Suppressor macrophage treated with lipopolysaccharide for 4 hours (primary cell): Measurements from ENCODE around the gene KIF3B.
"Not testable (repeated sequence)": the region's sequence is repeated elsewhere in the genome, so short reads cannot be mapped to it uniquely, and the experiment has no call there.

Experiments used
- DNase-seq: peaks from one replicate; pipeline ENCODE4 v3.0.0-alpha.2; 2020

Gene KIF3B

DNA sequence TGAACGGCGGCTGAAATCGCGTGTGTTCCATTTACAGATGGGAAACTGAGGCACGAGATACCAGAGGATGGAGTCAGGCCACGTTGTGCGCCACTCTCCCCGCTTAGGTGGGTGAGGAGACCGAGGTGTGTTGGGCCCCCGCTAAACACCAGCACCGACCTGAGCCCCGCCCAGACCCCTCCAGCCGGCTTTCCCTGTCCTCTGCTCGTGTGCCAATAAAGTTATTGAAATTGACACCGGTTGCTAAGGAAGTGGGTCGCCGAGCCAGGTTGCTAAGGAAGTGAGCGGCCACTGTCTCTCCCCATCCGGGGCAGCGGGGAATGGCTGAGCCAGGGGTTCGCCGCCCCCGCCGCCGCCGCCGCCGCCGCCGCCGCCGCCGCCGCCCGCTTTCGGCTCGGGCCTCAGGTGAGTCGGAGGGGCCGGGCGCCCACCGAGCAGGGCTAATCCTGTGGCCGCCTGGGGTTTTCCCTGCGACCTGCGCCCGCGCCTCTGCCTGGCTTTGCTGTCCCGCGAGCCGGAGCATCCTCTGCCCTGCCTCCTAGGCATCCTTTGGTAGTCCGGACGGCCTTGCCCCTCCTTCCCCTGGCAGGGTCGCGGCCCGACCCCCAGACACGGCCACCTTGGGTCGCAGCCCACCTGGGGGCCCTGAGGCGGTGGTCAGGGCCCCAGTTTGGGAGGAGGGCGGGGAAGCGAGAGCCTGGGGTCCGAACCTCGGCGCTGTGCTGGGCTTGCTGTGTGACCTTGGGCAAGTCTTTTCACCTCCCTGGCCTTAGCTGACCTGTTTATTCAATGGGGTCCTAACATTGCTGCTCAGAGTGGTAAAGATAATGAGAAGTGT is at the start of gene KIF3B:
TSS of gene KIF3B (plus strand) at position 291 of the 838 bp plus-strand sequence. CDS start 32,127 bp downstream, outside the sequence.
- DNase-seq: peak; percentile 91

DNA sequence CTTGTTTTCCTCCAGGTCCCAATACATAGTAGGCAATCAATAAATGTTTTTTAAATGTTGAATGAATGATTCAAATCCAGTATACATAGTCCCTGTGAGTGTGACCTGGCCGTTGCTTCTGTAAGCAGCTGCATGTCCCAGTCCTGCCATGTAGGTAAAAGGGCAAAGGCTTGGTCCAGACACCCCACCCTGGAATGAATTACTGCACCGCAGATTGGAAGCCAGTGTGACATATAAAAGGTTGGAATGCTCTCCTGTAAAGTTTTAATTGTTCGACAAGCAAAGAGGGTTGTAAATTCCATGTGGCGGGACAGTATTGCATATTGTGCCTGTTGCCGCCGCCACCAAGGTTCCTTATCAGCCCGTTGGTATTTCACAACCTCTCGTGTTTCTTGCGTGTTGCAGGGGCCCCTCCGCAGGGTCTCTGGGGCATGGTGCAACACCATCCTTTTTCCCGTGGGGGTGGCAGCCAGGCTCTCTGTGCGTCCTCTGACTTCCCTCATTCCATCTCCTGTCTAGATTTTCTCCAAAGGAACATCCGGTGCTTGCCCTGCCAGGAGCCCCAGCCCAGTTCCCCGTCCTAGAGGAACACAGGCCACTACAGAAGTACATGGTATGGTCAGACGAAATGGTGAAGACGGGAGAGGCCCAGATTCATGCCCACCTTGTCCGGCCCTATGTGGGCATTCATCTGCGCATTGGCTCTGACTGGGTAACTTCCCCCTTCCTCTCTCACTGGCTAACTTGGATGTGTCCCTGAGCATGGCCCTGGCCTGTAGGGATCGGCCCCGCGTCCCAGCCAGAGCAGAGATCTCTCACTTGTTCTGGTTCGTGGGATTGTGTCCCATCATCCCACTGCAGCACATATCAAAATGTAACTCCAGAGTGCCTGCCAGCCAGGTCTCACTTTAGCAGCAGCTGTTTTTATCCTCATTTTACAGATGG is 49.4 kb upstream of the KIF3B start:
- DNase-seq: peak; percentile 26

DNA sequence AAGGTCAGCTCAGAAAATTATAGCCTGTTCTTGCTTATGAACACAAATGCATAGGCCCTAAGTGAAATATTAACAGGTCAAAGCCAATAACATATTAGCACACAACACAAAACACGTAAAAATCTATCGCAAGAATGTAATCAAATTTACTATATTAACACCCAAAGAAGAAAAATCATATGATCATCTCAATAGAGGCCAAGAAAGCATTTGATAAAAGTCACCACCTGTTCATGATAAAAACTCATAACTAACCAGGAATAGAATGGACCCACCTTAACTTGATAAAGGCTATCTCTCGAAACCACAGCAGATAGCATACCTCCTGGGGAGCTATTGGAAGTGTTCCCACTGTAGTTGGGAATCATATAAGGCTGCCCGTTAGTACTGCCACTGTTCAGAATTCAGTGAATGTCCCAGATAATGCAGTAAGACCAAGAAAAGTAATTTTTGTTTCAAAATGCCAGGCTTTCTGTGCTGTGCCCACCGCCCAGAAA is 48.2 kb upstream of the KIF3B start:
- DNase-seq: no peak

DNA sequence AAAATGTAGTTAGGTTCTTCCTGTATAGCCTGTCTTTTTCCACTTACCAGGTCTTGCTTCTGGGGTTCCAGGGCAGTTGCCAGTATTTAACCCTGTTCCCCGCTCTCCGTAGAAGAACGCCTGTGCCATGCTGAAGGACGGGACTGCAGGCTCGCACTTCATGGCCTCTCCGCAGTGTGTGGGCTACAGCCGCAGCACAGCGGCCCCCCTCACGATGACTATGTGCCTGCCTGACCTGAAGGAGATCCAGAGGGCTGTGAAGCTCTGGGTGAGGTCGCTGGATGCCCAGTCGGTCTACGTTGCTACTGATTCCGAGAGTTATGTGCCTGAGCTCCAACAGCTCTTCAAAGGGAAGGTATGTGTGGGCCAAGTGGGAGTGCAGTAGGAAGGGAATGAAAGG is 46.7 kb upstream of the KIF3B start:
- no peak for DNase-seq

DNA sequence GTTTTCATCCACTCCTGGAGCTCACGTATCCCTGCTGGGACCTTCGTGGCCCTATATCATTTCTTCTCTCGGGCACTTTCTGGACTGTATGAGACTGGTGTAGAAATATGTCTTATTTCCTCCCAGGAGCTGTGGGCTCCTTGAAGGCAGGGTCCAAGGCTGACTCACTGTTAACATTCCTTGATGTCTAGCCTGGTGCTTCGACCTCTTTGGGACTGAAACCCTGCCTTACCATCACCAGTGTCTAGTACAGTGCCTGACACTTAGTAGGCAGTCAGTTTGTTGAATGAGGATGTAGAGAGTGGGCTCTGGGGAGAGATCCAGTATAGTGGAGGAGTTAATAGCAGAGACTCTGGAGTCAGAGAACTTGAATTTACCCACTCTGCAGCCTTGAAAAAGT is 46.2 kb upstream of the KIF3B start:
- no peak for DNase-seq

DNA sequence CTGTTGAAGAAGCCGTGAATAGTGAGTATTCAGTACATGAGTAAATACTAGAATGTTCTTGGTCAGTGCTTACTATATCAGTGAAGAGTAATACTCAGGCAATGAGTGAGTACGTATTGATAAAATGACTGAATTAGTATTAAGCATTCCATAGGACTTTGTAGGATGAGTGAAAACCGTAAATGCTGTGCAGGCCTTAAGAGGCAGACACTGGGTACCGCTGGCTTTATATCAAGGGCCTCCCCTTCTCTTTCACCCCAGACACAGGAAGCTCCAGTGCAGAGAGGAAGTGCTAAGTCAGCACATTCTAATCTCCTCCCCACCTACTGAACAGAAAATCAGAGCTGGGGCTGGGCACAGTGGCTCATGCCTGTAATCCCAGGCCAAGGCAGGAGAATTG is 45.6 kb upstream of the KIF3B start:
- peak; percentile 9 for DNase-seq

DNA sequence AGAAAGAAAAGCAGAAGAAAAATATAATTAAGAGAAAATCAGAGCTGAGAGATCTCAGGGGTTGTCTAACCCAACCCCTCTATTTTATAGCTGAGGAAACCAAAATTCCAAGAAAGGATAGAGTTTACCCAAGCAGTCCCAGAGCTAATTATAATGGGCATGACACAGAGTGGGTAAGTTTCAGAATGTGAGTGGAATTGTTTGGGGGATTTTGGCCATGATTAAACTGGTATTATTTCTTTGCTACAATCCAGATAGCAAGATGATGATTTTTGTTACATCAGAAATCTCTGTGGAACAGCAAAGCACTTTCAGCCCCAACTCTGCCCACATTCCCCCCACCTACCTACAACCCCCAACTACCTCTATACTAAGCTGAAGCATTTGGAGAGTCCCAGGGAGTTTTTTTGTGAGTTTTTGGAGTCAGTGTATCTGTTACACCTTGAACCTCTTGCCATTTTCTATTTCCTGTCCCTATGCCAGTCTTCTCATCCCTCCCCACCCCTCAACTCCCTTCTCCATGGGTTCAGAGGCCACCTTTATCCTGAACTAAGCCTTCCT is 45.0 kb upstream of the KIF3B start:
- DNase-seq: no peak

DNA sequence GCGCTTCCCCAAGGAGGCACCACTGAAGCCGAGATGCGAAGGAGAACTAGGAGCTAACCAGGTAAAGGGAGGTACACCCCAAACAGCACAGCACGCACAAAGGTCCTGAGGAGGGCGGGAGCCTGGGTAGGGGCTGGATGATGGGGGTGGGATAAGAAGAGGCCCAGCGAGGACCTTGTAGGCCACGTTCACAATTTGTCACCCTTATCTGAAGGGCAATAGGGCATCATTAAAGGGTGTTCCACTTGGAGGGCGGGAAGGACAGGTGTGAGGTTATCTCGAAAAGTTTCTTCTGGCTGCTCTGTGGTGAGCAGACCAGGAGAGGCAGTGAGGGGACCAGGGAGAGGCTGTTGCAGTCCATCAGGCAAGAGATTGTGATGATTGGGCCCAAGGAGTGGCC is 44.2 kb upstream of the KIF3B start:
- no peak for DNase-seq

DNA sequence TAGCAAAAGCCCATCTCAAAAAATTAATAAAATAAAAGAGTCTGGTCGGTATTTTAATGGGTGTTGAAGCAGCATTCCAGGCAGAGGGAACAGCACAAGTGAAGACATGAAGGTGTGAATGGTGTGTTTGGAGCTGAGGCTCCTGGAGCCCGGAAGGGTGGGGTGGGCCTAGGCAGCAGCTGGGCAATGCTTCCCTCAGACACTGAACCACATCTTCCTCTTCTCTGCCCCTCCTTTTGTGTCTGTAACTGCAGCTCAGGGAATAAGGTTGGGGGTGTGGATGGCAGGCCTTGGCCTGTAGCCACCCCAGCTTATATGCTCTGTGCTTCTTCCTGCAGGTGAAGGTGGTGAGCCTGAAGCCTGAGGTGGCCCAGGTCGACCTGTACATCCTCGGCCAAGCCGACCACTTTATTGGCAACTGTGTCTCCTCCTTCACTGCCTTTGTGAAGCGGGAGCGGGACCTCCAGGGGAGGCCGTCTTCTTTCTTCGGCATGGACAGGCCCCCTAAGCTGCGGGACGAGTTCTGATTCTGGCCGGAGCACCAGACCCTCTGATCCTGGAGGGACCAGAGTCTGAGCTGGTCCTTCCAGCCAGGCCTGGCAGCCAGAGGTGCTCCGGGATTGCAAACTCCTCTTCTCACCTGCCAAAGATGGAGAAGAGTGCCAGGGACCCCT is 43.2 kb upstream of the KIF3B start:
- no peak for DNase-seq

DNA sequence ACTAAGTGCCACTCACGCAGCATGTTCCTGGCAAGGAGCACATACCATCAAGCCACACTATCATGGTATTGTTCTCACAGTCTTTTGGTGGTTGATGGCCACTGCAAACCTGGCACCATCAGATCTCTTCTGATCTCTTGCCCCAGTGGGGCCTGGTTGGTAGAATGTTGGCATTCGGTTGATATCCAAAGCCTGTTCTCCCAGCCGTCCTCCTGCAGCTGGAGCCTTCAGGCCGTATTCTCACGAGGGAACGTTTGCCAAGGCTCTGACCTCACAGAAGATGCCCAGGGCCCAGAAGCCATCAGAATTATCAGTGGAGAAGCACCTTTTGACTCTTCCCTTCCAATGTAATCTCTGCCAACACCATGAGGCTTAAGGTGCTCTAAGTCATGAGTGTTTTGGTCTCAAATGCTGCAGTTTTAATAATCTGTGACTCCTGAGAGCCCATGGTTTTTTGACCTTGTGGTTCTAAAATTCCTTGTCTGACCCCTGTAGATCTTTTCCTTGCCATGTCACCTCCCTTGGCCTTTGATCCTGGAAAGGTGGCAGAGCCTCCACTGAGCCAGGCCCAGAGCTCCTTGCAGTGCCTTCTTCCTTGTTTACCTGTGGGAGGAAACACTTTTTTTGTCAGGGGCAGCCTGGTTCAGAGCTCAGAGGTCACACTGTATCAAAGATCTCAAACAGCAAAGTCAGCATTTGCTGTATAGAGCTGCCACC is 42.0 kb upstream of the KIF3B start:
- no peak for DNase-seq

DNA sequence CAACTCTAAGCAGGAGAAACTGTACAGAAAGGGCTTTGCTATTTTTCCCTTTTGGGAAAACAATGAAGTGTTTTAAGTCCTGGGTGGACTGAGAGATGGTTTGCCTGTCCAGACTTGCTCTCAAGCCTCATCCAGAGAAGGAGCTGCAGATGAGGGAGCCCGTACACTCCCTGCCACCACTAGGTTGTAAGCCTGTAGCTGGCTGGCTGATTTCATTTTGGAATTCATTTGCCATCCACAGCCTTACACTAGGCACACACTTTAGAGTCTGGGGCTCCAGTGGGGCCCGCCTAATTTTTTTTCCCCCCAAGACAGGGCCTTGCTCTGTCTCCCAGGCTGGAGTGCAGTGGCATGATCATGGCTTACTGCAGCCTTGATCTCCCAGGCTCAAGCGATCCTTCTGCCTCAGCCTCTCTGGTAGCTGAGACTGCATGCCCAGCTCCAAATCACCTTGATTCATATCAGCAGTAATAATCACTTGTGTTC is 41.4 kb upstream of the KIF3B start:
- DNase-seq: no peak

DNA sequence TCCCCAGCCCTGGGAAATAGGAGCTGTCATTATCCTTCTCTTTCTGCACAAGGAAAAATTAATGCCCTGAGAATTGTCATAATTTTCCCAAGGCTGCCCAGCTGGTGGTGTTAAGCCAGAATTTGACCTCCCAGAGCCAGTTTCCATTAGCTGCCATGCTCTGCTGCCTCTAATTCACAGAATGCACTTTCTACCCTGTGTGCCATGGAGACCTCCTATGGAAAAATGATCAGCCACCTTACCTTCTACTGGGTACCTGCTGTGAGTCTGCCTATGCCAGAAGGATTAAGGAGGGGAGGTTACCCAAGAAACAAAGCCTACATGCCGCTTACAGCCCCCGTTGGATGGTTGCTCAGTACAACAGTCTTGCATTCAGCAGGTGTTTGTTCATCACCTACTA is 40.6 kb upstream of the KIF3B start:
- DNase-seq: no peak

DNA sequence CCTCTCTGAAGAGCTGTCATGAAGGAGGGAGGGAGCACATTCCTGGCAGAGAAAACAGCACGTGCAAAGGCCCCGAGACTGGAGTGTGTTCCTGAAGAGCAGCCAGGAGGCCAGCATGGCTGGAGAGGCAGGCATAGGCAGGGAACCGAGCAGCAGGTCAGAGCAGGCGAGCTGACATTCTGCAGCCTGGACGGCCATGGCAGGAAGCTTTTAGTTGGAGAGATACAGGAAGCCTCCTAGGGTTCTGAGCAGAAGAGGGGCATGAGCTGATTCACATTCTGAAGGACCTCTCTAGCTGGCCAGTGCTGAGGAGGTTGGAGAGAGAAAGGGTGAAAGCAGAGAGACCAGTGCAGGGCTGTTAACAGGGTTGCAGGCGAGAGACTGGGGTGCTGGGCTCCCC is 40.0 kb upstream of the KIF3B start:
- DNase-seq: no peak

DNA sequence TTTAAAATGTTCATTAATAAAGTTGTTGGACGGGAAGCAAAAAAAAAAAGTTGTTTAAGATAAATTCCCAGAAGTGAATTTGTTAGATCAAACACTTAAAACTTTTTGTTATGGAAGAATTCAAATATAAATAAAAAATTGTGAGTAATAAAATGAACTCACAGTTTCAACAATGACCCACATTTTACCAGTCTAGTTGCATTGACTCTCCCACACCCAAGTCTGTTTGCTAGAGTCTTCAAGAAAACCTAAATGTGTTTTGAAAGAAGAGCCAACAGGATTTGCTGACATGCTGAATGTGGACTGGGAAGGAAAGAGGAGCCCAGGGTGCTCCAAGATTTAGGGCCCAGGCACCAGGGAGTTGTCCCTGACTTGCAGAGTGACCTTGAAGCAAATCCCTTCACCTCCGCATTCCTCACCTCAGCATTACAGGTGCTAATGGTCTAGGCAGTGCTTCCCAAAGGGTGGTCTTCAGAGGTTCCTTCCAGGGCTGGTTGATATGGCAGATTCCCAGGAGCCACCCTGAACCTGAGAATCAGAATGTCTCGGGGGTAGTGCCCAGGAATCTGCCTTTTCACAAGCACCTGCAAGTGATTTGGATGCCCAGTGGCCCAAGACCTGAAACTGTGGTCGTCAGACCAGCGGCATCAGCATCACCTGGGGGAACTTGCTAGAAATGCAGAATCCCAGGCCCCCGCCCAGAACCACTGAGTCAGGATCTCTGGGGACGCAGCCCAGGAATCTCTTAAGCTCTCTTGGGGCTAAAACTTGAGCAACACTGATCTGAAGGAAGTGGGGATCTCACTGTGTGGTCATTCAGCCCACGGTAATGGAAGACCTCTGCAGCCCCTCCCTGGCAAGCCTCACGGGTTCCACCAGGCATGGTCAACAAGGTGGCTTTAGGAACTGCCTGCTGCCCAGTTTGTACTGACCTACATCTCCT is 38.7 kb upstream of the KIF3B start:
- DNase-seq: no peak

DNA sequence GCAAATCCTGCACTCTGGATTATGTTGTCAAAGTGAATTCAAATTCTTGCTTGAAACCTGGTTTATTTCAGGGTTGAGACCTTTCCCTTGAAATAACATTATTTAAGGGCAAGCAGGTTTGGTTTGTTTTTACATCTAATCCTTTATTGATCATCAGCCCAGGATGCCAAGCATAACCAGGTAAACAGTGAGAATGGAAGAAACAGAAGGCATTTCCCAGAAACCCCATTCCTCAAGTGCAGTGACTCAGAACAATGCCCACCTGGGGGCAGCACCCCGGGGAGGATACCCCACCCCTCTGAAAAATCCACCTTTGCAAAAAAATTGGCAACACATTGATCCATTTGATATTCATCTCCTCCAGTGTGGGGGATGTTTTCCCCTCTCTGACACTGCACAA is 37.2 kb upstream of the KIF3B start:
- DNase-seq: no peak

DNA sequence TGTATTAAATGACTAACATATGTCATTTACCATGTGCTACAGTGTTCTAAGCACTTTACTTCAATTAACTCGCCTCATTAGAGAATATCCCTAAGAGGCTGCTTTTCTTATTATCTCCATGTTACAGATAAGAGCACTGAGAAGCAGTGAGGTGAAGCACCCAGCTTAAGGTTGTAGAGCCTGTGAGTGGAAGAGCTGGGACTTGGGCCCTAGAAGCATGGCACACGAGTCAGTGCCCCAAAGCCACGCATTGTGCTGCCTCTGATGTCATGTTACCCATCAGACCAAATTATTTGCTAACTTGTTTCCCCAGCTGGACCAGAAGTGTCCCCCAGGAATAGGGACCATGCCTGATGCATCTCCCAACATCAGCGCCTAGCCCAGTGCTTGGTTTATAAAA is 35.6 kb upstream of the KIF3B start:
- DNase-seq: no peak

DNA sequence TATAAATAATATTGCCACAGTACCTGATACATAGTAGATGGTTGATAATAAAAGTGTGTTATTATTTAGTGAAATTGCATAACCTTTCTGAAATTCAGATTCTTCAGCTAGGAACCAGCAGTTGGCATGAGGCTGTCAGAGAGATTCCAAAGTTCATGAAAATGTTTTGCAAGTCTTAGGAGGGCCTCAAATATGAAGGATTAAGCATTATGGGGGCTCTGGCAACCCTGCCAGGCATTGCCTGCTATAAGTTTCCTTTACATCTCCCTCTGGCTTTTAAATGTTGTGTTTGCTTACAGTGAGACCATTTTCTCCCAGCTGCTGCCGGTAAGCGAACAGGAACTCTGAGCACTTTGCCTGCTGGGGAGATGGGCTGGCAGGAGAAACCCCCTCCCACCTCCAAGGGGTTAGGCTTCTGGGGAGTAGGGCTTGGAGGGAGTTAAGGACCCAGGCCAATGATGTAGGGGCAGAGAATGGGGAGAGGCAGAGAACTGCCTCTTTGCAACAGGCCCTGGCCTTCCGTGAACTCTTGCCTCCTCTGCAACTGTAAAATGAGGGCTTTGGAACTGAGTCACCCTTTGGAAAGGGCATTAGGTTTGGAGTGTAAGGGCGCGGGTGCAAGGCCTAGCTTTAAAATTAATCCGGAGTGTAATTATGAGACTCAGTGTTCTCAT is 33.2 kb upstream of the KIF3B start:
- no peak for DNase-seq

DNA sequence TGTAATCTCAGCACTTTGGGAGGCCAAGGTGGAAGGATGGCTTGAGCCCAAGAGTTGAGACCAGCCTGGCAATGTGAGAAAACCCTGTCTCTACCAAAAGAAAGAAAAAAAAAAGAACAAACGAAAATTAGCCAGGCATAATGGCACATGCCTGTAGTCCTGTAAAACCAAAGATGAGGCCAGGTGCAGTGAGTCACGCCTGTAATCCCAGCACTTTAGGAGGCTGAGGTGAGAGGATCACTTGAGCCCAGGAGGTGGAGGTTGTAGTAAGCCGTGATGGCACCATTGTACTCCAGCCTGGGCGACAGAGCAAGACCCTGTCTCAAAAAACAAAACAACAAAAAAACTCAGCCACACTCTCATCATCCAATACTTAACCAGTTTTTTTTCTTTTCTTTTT is 32.5 kb upstream of the KIF3B start:
- DNase-seq: no peak

DNA sequence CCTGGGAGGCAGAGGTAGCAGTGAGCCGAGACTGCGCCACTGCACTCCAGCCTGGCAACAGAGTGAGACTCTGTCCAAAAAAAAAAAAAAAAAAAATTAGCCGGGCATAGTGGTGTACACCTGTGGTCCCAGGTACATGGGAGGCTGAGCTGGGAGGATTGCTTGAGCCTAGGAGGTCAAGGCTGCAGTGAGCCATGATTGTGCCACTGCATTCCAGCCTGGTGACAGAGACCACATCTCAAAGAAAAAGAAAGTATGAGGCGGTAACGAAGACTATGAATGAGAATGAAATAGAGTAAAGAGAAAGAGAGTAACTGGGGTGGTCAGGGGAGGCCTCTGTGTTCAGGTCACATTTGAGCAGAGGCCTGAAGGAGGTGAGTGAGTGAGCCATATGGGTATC is 31.2 kb upstream of the KIF3B start:
- DNase-seq: not testable (repeated sequence)

DNA sequence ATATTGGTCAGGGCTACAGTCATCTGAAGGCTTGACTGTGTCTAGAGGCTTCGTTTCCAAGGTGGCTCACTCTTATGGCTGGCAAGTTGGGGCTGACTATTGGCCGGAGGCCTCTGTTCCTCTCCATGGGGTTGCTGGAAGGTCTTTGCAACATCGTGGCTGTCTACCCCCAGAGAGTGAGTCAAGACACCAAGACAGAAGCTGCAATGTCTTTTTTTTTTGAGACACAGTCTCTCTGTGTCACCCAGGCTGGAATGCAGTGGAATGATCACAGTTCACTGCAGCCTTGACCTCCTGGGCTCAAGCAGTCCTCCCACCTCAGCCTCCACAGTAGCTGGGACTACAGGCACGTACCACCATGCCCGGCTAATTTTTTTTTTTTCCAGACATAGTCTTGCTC is 29.4 kb upstream of the KIF3B start:
- peak; percentile 43 for DNase-seq
